NCI-H524 (cell line): ENCODE data around the gene NUDT16.
"Not testable (repeated sequence)": the region's sequence is repeated elsewhere in the genome, so short reads cannot be mapped to it uniquely, and the experiment has no call there.

ENCODE experiments used
- DNase-seq, 2 experiments: peaks; one replicate each; lab custom pipeline; 2025; lab: John Stamatoyannopoulos, UW

The NUDT16 gene

DNA sequence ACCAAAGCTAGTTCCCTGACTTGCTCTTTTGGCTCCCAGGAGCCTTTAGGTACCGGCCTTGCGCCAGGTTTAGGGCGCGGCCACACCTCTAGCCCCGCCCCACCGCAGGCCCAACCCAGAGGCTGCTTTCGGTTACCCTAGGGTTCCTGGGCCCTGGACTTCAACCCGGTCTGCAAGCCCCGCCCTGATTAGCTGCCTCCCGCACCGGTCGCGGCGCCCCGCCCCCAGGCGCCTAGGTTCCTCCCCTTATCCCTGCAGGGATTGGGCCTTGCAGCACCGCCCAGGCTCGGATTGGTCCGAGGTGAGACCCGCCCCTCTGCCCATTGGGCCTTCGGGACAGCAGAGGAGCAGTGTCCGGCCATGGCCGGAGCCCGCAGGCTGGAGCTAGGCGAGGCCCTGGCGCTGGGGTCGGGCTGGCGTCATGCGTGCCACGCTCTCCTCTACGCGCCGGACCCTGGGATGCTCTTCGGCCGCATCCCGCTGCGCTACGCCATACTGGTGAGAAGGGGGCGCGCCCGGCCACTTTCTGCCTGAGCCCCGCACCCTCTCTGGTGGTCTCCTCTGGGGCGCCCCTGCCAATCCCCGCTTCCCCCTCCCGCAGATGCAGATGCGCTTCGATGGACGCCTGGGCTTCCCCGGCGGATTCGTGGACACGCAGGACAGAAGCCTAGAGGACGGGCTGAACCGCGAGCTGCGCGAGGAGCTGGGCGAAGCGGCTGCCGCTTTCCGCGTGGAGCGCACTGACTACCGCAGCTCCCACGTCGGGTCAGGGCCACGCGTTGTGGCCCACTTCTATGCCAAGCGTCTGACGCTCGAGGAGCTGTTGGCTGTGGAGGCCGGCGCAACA, at the start of gene NUDT16:
NUDT16 (plus strand) TSS at position 330 of the 847 bp plus-strand sequence; CDS start at position 361, 31 bp downstream.
- DNase-seq = peak; percentile 87 to 95

DNA sequence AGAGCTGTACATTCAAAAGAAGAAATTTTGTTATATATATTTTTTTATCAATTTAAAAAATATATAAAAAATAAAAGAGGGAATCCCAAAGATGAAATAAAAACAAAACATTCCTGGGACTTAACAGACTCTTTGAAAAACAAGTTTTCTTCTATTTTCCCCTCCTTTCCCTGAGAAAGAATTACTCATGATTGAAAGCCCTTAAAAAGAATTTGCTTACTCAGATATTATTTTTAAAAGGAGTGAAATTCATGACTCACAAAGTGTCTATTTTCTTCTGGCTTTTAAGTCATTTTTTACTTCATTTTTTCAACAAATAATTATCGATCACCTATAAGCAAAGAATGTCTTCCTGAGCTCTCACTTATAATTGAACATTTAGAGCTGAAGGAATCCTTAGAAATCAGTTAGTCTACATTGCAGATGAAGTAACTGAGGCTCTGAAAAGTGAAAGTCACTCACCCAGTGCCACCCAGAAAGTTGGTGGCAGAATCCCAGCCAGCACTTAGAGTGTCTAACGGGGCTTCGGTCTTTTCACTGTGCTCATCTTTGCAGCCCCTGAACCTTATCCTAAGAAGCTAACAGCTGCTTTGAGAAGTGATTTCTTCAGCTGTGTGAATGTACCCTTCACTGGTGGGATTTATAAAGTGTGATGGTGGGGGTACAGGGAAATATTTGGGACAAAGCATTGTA, 42.5 kb upstream of the NUDT16 start:
- DNase-seq = no peak

DNA sequence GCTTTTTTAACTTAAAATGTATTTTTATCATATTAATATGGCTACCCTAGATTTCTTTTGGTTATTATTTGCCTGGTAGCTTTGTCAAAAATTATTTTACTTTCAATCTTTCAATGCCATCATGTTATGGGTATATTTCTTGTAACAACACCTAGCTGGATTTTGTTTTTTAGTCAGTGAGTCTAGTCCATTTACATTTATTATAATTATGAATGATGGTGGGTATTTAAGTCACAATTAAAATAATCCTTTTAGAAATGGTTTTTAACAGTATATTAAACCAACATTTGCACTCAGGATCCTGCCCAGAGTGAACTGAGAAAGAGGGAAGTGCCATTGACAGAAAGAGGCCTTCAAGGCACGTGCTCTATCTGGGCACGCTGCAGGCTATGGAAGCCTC, 39.8 kb upstream of the NUDT16 start:
- DNase-seq = no peak

DNA sequence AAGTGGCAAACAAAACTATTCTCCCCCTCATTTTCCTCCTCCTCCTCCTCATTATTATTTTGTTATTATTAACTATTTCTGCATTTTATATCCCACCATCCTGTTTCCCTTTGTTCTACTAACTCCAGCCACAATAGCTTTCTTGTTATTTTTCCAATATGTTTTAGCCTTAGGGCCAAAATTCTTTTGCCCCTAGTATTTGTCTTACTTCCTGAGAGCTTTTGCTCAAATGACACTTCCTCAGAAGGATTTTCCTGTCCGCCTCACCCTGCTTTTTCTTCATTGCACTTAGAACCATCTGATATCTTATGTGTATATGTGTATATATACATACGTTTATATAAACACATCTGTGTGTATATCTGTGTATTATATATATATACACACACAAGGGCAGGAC, 32.7 kb upstream of the NUDT16 start:
- DNase-seq = no peak

DNA sequence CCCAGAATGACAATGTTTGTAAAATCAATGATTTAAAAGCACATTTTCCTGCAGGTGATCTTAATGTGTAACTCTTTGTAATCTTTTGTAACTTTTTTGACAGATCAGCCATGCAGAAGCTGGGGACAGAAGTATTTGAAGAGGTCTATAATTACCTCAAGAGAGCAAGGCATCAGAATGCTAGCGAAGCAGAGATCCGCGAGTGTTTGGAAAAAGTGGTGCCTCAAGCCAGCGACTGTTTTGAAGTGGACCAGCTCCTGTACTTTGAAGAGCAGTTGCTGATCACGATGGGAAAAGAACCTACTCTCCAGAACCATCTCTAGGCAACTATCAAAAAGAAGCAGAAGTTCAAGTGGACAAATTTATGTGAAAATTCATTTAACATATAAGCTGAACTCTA, 32.1 kb upstream of the NUDT16 start:
- no peak for DNase-seq

DNA sequence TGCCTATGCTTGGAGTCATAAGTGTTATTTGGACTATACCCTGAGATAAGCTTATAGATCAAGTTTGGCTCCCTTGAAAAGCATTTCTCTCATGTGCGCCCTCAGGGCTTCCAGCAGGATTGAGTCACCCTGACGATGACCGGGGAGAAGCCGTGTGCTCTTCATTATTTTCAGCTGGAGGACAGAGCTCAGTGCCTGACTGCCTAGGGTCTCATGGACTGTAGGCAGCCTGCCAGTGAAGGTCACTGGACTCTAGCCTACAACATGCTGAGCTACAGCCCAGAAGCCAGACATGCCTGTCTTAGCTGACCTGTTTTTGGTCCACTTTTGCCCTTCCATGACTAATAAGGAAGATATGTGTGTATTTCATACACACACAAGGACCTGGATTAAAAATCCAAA, 31.6 kb upstream of the NUDT16 start:
- no peak for DNase-seq

DNA sequence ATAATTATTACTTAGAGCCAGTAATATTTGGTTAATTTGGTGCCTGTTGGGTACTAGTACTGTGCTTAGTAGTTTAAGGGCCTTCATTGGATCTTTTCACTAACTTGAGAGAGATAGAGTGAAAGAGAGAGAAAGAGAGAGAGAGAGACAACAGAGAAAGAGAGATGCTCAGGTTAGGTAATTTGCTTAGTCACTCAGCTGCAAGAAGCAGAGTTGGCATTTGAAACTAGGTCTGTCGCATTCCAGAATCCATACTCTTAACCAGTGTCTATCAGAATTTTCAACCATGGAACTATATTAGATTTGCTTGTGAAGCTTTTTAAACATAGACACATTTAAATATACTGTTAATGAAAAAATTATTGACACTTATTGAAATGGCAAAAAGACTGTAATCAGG, 31.1 kb upstream of the NUDT16 start:
- no peak for DNase-seq

DNA sequence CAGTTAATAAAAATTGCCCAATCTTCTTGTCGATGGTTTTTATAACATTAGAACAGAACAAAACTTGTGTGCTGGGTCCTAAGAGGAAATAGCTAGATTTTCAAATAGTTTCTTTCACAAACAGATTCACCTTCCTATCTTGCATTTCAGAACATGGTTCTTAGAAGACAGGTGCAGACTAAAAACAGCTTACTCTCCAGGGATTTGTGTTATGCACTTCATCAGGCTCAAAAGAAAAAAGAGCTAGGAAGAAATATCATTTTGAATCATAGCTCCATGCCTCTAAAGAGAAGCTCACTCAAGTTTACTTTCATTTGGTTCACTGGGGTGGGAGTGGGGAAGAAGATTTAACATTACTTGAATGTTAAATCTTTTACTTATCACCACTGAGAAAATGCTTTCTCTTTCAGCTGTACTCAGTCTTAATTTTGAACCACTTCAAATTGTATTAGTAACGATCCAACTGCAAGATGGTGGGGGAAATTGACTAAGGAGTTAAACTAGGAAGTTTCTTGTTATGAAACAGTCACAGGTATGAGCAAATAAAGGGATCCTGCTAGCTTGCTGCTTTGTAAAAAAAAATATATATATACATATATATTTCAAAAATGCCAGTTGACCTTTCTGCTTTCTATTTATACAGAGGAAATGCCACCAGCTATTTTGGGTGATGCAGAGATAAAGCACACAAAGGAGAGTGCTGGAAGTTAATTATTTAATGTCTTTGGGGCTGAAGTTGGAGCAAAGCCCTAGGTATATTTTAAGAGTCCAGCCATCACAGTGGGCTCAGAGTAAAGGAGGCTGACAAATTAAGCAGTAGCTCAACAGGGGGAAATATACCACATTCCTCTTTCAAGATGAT, 28.3 kb upstream of the NUDT16 start:
- peak in 1 of 2 experiments; percentile 17 for DNase-seq

DNA sequence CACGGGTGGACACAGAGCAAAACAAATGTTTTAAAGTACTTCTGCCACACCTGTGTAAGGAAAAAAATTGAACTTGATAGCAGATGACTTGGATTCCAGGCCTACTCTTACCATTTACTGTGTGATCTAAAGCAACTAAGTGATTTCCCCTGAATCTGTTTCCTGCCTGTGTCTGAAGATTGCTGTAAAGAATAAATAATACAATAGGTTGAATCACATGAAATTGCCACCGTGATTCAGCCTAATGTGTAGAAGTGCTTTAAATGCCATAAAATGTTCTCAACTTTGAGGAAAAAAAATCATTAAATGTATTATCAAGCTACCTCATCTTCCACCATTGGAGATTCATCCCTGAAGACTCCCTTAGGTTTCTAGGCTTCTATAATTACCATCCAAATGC, 27.6 kb upstream of the NUDT16 start:
- no peak for DNase-seq

DNA sequence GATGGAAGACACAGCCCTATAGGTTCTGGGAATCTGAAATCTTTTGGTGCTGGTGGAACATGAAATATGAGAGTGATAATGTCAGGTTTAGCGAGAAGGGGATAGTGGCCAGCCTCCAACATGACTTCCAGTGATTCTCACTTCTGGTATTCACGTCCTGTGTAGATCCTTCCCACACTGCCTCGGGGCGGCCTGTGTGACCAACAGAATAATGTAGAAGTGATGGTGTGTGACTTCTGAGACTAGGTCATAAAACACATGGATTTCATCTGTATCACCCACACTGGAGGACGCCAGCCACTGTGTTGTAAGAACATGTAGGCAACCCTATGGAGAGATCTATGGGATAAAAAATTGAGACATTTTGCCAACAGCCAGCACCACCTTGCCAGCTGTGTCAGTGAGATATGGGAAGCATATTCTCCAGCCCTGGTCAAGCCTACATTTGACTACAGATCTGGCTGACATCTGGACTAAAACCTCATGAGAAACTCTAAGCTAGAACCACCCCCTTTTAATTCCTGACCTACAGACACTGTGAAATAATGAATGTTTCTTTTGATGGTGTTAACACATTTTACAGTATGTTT, 25.5 kb upstream of the NUDT16 start:
- DNase-seq = no peak

DNA sequence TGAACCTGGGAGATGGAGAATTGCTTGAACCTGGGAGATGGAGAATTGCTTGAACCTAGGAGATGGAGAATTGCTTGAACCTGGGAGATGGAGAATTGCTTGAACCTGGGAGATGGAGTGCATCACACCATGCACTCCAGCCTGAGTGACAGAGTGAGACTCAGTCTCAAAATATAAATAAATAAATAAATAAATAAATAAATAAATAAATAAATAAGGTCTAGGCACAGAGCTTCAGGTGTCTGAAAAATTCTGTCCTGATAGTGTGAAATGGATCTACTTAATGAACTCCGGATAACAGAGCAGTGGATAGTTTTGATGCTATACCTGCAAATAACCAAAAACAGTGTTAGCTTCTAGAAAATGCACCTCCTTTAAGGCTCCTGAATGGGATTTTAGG, 24.3 kb upstream of the NUDT16 start:
- DNase-seq = no peak

DNA sequence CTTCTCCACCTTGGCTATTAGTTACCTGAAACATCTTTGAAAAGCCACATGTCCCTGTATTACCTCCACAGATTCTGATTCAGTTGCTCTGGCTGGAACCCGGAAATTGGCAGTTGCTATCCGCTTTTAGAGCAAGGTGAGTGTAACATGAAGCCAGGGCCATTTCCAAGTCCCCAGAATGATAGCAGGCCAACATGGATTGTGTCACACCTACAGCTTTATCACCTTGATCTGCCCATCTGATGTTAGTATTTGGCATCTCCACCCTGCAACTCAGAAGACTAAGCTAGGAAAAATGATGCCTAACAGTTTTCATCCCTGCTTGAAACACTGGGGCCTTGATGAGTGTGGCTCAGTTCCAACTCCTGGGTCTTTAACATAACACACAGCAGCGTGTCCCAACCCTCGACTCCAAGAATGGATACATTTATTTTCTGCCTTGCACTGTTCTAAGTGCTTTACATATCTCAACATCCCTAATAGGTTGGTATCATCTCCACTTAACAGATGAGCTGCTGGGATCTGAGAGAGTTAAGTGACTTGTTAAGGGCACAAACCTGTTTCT, 21.3 kb upstream of the NUDT16 start:
- DNase-seq = peak; percentile 81 to 92

DNA sequence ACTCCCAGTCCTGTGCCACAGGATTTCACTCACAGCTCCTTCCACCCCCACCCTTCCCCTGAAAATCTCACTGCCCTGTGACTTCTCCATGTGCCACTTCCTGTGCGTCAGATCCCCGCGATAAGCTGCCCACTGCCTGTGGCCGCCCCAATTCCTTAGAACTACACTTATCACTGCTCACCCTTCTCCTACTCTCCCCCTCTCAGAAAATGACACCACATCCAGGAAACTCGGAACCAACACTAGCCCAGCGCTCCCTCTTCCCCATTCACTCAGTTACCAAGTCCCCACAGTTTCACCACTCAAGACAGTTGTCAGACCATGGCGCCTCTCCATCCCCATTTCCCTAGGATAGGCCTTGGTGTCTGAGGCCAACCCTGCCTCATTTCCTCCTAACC, 20.5 kb upstream of the NUDT16 start:
- not testable (repeated sequence) for DNase-seq

DNA sequence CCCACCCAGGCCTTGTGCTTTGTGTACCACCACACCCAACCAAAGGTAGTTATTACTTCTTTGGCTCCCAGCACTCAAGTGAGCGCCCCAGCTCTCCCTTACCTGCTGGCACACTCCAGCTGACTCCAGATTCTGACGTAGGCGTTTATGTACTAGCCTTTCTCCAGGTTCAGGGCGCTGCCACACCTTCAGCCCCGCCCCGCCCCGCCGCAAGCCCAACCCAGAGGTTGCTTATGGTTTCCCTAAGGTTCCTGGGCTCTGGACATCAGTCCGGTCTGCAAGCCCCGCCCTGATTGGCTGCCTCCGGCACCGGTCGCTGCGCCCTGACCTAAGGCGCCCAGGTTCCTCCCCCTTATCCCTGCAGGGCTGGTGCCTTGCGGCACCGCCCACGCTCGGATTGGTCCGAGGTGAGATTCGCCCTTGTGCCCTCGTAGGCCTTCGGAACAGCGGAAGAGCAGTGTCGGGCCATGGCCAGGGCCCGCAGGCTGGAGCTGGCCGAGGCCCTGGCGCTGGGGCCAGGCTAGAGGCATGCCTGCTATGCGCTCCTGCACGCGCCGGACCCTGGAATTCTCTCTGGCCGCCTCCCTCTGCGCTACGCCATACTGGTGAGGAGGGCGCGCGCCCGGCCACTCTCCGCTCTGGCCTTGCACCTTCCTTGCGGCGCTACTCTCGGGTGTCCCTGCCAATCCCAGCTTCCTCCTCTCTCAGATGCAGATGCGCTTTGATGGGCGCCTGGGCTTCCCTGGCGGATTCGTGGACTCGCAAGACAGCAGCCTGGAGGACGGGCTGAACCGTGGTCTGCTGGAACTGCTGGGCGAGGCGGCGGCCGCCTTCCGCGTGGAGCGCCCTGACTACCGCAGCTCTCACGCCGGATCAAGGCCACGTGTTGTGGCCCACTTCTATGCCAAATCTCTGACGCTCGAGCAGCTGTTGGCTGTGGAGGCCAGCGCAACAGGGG, 19.8 kb upstream of the NUDT16 start:
- no peak for DNase-seq

DNA sequence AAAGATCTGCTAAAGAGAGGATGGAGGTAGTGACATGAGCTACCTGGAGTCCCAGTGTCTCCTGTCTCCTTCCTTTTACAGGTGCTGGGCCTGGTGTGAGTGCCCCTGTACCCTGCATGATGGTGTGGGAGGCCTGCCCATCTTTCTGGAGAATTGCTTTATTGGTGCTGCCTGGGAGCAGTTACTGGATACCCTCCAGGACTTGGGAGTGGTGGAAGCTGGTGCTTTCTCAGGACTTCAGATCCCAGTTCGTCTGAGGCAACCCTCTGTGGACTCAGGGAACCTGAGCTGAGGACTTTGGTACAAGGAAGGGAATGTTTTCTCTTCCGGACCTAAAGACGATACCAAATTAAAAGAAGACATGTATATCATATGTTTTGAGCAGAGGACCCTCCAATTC, 18.3 kb upstream of the NUDT16 start:
- no peak for DNase-seq

DNA sequence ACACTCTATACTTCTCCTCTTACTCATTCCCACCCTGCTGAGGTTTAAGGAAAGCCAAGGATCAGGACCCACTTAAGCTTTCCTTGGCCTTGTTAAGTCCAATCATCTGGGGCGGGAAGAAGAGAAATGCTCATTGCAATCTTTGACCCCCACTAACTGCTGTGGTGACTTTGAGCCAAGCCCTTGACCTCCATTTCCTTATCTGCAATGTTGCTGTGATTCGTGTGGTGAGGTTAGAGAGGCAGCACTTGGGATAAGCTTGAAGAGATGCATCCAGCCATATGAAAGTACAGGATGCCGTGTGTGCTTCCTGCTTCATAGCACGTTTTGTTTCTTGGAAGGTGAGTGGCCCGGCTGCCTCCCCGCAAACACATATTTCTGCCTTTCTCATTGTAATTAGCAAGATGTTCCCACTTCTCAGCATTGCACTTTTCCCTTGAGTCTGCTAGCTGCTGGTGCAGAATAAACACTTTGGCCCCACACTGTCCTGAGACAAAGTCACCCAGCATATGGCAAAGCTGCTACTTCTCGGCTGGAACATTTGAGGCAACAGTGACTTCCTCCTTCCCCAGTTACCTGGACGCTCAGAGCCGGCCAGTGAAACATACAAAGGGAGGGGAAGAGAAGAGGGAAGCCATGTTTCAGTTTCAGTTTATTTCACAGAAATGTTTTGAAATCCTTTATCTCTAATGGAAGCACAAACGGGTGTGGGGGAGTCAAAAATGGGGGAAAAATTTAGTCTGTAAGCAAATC, 10.5 kb upstream of the NUDT16 start:
- no peak for DNase-seq

DNA sequence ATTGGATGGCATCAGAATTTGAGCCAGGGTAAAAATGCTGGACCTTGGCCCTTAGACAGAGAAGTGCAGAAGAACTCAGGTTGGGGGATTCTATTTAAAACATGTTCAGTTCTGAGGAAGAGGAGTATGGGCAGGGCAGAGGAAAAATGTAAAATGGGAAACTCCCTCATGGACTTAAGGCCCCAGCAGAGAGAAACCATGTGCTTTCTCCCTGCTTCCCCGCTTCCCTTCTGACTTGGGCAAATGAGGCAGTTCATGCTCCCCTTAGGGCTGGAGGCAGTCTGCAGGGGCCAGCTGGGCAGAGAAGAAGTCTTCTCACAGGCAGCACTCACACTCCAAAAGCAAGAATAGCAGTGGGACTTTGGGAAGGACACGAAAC, 9.9 kb upstream of the NUDT16 start:
- DNase-seq = no peak

DNA sequence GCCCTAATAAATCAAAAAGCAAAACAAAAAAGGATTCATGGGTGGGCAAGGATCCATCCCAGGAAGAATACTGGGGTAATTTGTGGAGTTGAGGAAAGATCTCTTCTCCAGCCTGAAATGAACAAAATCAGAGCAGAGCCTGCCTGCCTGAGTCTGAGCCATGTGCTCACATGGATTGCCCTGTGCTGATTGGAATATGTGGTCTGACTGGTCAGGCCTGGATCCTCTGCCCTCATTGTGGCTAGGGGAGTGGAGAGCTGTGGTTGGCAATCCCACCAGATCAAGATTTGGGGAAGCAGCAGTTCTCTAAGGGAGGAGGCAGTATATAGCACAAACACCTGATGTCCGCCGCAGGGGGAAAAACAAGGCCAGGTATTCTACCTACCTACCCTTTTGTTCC, 6.8 kb upstream of the NUDT16 start:
- no peak for DNase-seq

DNA sequence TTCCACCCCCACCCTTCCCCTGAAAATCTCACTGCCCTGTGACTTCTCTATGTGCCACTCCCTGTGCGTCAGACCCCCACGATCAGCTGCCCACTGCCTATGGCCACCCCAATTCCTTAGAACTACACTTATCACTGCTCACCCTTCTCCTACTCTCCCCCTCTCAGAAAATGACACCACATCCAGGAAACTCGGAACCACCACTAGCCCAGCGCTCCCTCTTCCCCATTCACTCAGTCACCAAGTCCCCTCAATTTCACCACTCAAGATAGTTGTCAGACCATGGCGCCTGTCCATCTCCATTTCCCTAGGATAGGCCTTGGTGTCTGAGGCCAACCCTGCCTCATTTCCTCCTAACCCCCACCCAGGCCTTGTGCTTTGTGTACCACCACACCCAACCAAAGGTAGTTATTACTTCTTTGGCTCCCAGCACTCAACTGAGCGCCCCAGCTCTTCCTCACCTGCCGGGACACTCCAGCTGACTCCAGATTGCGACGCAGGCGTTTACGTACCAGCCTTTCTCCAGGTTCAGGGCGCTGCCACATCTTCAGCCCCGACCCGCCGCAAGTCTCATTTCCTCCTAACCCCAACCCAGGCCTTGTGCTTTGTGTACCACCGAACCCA, 641 bp upstream of the NUDT16 start:
- not testable (repeated sequence) for DNase-seq
